ENCODE results near the gene SPEG.

DNA sequence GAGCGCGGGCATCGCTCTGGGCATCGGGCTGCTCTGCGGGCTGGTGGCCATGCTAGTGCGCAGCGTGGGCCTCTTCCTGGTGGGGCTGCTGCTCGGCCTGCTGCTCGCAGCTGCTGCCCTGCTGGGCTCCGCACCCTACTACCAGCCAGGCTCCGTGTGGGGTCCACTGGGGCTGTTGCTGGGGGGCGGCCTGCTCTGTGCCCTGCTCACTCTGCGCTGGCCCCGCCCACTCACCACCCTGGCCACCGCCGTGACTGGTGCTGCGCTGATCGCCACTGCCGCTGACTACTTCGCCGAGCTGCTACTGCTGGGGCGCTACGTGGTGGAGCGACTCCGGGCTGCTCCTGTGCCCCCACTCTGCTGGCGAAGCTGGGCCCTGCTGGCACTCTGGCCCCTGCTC is 113.0 kb downstream of the SPEG start:
- TF ChIP-seq GATA2 (IDR thresholded peaks at IDR 0.05; ENCODE audit: low read depth, low read length): no peak
- no peak for TF ChIP-seq GATA3 (IDR thresholded peaks at IDR 0.05; ENCODE audit: low read depth, low read length)
